NCI-H2081 treated with DMSO at 0.1 percent for 48 hours (cell line): ENCODE results near the gene IL10.
"Not testable (repeated sequence)": the region's sequence is repeated elsewhere in the genome, so short reads cannot be mapped to it uniquely, and the experiment has no call there.

ENCODE experiments used
- DNase-seq: peaks from one replicate; lab custom pipeline; 2025; lab: John Stamatoyannopoulos, UW

Gene IL10

DNA sequence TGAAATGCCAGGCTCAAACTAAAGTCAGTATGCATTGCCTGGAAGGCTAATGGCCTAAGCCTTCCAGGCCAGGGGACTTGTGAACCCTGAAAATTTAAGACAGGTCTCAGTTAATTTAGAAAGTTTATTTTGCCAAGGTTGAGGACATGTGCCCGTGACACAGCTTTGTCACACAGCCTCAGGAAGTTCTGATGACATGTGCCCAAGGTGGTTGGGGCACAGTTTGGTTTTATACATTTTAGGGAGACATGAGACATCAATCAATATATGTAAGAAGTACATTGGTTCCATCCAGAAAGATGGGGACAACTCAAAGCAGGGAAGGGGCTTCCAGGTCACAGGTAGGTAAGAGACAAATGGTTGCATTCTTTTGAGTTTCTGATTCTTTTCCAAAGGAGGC, 6.5 kb downstream of the IL10 start:
- not testable (repeated sequence) for DNase-seq

DNA sequence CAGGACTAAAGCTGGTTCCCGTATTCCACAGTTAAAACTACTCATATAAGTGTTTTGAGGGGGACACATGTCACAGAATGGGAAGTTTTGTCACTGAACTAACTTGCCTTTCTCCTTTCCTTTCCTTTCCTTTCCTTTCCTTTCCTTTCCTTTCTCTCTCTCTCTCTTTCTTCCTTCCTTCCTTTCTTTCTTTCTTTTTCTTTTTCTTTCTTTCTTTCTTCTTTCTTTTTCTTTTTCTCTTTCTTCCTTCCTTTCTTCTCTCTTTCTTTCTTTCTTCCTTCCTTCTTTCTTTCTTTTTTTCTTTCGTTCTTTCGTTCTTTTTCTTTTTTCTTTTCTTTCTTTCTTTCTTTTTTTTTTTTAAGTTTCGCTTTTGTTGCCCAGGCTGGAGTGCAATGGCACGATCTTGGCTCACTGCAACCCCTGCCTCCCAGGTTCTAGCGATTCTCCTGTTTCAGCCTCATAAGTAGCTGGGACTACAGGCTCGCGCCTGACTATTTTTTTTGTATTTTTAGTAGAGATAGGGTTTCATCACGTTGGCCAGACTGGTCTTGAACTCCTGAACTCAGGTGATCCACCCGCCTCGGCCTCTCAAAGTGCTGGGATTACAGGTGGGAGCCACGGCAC, 9.4 kb downstream of the IL10 start:
- DNase-seq = not testable (repeated sequence)

DNA sequence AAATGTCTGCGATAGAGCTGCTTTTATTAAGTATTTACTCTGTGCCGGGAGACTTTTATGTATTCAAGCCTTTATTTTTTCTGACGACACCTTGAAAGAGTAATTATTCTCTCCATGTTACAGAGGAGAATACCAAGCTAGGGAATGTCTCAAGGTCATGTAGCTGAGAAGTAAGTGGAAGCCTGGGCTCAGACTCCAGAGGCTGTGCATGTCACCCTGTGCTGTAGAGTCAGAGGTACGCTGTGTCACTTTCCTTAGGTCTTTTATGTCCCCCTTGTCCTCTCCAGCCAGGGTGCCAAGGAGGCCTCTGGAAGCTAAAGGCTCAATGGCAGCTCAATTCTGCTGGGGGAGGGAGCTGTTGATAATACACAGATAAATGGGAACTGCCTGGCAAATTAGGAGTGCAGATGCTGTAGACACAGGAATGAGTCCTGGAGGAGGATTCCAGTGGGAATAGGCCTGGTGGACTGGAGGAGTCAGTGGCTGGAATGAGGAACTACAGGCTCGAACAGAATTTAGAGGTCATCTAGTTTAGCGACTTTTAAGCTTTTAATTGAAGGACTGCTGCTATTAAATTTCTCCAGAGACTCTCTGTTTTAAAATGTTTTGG, 11.0 kb downstream of the IL10 start:
- no peak for DNase-seq

DNA sequence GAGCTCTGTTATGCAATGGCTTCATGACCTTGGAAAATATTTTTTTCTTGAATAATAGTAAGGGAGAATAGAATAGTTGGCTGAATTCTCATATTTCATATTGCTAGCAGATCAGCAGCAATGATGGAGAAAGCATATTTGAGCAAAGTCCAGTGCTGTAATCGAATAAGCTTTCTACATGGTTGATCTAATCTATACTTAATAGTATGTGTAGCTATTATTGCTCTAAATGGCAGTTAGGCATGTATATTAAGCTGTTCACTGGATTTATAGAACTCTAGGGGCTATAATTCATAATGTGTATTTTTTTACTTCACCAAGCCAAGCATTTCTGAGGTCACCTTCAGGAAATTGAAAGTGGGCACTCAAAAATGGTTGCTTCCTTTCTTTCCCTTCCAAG, 11.7 kb downstream of the IL10 start:
- DNase-seq = no peak

DNA sequence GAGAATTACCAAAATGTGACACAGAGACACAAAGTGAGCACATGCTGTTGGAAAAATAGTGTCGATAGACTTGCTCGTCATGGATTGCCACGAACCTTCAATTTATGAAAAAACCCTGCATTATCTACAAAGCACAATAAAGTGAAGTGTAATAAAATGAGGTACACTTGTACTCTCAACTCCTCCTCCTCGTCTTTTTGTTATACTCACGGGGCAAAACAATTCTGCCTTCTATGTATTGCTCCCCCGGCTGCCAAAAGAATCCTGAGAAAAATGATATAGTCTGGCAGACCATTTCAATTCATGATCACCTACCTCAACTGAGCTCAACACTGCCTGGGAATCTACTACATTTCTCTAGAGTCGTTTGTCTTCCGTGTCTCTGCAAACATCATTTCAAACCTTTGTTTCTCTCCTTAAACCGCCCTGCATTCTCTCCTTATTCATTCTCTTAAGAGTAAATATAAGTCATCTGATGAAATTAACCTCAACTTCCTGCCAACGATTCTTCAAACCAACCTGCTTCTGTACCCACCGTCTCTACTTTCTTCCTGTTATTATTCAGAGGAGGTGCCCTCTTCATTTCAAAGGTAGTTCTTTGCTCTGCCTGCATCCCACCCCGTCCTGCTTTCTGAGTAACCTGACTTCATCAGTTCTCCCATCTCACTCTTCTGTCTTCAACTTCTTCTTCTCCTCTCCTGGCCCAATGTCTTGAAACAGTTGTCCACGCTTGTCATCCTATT, 14.6 kb downstream of the IL10 start:
- no peak for DNase-seq

DNA sequence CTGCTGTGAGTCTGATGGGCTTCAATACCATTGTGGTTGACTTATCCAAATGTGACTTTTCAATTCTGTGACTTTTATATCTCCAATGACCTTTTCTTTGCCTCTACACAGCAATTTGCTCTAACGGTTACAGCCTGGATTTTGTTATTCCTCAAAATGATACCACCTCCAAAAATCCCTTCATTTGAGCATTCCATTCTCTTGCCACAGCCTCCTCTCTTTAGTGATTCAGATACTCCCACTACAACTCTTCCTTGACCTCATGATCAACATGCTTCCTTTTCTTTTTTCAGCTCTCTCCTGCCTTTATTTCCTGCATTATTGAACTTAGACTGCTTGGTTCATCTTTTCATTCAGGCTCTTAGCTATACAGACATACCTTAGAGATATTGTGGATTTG, 18.3 kb downstream of the IL10 start:
- no peak for DNase-seq

DNA sequence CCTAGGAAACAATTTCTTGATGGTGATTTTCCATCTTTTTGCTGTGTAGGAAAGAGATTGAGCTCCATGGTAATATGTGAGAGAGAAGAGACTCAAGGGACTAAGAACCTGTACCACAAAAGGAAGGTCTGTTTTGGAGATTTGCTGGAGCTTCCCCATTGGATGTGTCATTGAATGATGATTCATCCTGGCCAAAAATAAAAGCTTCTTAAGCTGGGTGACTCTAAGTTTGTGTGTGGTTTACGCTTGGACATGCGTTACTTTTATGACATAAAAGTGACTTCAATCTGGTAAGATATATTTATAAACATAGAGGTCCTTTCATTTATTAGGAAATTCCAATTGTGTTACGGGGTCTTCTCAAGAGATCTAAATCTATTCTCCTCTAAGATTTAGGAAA, 19.2 kb downstream of the IL10 start:
- DNase-seq = no peak

DNA sequence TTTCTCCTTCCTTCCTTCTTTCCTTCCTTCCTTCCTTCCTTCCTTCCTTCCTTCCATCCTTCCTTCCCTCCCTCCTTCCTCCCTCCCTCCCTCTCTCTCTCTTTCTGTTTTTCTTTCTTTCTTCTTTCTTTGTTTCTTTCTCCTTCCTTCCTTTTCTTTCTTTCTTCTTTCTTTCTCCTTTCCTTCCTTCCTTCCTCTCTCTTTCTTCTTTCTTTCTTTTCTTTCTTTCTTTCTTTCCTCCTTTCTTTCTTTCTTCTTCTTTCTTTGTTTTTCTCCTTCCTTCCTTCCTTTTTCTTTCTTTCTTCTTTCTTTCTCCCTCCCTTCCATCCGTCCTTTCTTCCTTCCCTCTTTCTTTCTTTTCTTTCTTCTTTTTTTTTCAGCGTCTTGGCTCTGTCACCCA, 19.8 kb downstream of the IL10 start:
- no peak for DNase-seq

DNA sequence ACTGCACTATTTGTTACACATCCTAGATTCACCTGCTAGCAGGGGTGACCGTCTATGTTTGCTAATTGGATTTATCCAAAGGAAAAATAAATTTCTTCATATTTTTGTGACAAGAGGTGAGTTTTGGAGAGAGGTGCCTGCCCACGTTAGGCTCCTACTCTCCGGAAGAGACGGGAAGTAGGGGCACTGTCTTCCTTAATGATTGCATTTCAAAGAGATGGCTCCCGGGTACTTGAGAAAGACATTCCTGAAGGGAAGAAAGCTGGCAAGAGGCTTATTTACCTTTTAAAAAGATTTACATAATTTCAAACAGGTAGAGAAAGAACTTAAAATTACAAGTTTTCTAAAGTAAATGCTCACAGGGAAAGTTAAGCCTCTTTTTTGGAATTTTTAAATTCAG, 20.4 kb downstream of the IL10 start:
- no peak for DNase-seq

DNA sequence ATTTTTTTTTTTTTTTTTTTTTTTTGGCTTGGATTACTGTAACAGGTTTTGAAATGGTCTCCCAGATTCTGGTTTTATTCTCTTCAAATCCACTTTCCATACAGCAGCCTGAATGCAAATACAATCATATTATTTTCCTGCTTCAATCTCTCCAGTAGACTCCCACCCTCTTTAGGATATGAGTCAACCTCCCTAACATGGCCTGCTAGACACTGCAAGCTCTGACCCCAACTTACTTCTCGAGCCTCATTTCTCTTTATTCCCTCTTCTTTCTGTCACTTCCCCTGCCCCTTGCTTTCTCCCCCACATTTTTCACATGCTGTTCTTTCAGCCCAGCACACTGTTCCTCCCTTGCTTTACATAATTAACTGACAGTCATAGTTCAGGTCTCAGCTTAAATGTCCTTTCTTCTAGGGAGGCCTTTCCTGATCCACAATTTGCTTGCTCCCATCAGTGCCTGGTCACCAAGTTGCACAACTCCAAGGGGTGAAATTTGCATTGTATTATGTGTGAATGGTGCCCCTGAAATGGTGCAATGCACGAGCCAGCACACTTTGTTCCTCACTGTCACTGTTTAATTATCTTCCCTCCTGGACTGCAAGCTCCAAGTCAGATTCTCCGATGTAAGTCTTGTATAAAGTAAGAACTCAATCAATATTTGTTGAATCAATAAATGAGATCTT, 23.8 kb downstream of the IL10 start:
- DNase-seq = no peak

DNA sequence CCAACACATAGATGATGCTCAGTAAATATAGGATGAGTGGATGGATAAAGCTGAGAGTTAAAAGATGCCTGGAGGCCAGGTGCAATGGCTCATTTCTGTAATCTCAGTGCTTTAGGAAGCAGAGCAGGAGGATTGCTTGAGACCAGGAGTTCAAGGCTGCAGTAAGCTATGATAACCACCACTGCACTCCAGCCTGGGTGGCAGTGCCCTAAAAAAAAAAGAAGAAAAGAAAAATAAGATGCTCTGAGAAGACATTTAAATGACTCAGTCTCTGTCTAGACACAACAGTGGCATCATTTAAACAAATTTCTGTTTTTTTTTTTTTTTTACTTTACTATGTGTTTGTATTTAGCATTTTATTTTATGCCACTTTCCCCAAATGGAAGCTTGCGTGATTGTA, 27.0 kb downstream of the IL10 start:
- DNase-seq = no peak

DNA sequence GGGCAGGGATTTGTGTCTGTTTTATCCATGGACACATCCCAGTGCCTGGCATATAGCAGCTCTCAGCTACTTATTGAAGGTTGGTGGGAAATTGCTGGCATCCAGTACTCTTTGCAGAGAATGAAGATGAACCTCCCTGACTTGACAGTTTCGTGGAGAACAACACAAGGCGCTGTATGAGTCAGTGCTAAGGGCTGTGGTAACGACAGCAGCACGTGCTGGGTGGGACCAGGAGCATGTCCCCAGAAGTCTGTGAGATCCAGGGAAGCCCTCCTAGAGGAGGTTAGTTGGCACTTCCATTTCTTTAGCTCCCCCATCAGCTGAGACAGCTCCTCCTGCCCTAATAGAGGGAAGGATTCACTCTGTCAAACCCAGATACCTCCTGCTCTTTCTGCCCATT, 27.6 kb downstream of the IL10 start:
- no peak for DNase-seq

DNA sequence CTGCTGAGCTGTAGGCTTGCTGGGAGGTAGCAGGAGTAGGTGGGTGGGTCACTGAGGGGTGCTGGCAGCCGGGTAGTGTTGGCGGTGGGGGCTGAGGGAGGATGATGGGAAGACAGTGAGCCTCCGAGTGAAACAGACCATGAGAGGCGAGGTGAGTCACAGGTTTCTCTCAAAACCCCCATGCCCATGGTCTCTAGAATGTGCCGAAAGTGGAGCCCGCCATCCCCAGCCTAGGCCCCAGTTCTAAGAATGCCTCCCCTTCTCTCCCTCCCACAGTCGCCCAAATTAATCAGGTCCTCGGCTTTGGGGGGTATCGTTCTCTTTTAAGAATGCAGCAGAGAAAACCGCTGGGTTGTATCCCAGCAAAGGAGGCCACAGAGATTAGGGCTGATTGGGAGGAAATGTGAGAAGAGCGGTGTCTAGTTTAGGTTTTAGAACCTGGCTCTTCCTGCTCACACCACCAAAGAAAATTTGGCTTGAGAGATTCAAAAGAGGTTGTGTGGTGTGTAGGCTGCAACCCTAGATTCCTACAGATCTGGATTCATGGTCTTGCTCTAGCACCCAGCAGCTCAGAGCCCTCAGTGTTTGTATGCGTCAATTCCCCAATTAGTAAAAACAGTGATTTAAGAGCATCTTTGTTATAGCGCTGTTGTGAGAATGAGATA, 29.4 kb downstream of the IL10 start:
- DNase-seq = no peak

DNA sequence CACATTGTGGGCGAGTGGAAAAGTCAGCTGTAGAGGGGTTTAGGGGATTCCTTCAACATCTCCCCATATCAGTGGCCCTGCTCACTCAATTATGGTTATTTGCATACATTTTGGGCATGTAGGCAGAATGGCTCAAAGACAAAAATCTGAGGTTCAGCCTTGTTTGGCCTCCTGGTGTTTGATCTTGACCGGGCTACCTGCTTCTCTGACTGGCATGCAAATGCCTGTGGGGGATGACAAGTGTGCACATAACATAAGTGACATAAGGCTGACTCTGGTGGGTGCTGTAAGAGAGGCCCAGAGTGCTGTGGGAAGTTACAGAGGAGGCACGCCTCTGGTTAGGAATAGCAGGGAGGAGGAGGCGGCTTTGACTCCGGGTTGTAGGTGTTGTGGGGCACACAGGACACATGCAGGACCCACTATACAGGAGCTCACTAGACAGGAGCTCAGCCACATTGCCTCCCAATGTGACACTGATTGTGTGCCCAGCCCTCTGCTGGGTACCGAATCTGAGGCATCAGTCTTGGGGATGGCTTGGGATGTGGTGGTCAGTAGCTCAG, 31.1 kb downstream of the IL10 start:
- DNase-seq = no peak

DNA sequence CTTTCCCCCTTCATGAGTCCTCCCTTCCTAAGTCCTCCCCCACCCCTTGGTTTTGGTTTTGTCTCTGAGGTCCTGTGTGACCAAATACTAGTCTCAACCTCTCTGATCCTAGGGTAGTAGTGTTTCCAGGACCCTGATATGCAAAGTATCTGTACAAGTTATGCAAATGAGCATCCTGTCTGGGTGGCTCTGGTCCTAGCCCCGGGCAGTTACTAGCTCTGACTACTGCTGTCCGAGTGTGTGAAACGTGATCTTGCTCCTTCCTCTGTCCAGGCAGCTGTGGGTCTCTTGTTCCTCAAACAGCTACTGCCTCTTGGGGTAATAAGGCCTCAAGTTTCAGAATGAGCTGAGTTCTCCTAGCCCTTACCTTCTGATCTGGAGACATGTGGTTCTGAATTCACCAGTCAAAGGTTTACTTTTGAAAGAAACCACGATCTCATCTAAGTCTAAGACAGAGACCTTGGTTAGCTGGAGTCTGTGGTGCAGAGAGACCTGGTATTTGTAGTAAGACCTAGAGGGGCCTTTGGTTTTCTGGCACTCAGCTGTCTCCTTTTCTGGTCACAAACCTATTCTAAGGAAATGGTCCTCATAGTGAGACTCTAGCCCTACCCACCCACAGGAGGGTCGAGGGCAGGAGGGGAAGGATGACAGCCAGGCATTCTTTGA, 32.8 kb downstream of the IL10 start:
- DNase-seq = no peak

DNA sequence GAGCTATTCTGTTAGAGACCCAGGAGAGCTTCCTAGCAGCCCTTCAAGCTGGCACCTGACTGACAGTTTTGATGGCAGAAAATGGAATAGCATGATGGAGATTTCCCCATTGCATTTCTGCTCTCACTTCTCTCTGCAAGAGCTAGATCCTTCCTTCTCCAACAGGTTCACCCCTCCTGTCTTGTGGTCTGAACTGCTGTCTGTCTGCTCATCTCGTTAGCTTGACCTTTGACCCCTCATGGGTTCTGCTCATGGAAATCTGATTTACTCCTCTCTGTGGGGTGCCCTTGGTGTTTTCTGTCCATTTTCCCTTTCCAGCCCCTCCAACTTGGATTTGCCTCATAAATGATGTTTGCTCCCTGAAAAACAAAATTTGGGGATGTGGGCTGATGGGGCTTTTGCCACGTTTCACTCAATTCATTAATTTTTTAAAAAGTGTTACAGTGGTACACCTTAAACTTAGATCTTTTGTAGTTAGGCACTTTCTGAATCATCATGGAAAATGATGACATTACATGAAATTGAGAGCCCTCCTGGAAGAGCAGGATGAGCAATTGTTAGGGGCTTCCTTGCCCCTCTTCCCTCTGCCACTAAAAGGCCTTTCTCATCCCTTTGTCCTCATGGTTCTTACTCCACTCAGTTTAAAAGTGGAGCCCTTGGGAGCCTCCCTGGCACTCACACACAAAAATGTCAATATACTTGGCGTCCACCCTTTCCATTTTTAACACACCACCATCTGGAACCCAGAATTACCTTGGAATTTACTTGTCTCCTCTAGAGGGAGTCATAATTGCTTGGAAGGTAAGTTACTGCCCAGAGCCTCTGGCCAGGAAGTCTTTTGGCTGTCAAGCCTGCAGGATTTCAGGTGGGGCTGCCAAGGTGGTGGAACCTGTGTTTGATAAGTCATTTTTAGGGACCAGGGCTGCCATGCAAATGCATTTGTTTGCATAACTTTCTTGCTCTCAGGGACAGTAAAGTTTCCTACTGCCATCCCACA, 33.6 kb downstream of the IL10 start:
- DNase-seq = no peak

DNA sequence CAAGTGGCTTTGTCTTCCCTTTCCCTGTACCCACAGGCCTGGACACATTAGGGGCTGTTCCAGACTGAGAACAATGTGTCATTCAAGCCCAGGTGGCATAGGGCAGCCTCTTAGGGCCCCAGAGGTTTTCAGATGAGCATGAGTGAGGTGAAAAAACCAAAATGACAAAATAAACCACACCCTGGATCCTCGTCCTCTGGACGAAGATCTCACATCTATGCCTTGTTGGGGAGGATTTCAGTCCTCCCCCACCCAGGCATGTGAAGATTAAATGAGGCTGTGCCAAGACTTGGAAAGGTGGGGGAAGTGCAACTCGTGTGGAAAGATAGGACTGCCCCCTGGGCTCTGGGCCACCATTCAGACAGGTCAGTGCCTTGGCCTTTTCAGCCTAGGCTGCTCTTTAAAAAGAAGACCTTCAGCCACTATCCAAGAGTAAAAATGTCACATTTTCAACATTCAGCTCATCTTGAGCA, 34.5 kb downstream of the IL10 start:
- DNase-seq = no peak

DNA sequence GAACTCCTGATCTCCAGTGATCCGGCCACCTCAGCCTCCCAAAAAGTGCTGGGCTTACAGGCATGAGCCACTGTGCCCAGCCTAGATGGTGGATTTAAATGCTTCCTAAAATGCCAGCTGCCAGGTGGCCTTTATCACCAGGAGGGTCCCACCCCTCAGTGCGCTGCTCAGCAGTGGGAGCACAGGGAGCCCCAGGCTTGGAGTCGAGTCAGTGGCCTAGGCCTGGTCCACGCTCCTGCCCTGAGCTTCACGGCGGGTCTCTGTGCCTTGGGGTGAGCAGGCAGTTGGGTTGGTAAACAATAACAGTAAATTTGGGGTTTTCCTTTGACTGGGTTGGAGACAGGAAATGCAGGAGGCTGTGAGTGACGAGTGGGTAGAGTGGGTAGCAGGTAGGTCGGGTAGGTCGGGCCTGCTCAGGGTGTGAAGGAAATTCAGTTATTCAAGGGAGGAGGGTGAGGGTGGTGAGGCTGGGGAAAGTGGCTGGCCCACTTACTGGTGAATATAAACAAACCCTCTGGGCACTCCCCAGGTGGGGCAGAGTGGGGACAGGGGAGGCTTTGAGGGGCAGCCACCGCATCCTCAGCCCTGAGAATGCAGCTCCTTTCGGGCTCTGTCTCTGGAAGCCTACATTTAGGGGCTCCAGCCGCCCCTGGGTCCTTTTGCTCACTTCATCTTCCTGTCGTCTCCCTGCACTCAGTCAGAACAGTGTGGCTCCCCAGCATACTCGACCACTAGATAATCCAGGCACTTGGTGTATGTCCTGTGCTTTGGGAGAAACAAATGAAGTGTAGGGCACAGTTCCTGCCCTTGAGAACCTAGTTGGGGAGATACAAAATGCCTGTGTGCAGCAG, 35.2 kb downstream of the IL10 start:
- no peak for DNase-seq

DNA sequence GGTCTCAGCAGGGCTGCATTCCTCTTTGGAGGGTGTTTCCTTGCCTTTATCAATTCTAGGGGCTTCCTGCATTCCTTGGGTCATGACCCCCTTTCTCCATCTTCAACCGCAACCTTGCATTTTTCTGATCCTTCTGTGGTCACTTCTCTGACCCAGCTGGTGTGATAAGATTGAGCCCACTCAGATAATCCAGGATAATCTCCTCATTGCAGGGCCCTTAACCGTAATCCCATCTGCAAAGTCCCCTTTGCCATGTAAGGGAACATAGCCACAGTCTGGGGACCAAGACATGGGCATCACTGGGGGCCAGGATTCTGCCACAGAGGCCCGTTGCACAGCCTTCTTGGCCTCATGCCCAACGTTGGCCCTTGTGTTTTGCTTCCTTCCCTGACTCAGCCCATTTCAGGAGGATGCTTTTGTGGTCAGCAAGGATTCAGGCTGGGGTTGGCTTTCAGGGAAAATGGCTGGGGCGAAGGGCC, 36.7 kb downstream of the IL10 start:
- DNase-seq = no peak
